Fibroblast of villous mesenchyme (primary cell): ENCODE data around the gene PRICKLE2. TPM values are rescaled to one million over a fixed set of nuclear protein-coding genes. Genes with fewer than 3 reads are reported as not detected.

ENCODE experiments used
- DNase-seq: peaks from one replicate; pipeline ENCODE4 v3.0.0-alpha.2; 2010; ENCODE audit warnings: low read depth
- H3K4me3 ChIP-seq: 2 replicates; pipeline ENCODE4 v1.5.1; 2011; ENCODE audit warnings: low read depth, mild to moderate bottlenecking, low read length
- small RNA-seq: library from RNA; depleted of rRNA; stranded (forward); fragments of <200 nt; gene quantifications from one replicate; pipeline ENCODE3, GENCODE V24; 2012
- total RNA-seq: library from RNA; depleted of rRNA; stranded (reverse); fragments of >200 nt; gene quantifications from 2 replicates; pipeline ENCODE4 v1.2.3, GENCODE V29; 2012
- TF ChIP-seq, protein P1 (sequence below): IDR thresholded peaks from 2 replicates; pipeline ENCODE4 v1.5.1; 2012; ENCODE audit warnings: low read depth, mild to moderate bottlenecking, low read length; ENCODE audit not compliant: insufficient read depth

Gene PRICKLE2
- total RNA-seq, 1 donor = 36.3 TPM

DNA sequence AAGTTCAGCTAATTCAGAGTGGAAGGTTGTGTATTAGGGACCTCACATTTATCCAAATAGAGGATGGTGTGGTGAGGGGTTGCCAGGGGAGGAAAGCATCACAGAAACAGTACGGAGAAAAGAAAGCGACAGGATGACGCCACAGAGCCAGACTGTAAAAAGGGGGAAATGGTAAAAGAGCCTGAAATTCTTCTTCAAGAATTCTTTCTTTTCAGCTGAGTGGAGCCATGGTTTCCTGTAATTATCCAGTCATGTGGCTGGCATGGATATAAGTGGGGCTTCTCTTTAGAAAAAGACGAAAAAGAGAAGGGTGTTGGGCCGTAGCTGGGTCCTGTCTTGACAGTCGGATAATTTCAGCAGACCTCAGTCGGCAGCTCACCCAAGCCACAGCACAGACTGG lies 177.5 kb downstream of the PRICKLE2 start:
- TF ChIP-seq, protein P1, sequence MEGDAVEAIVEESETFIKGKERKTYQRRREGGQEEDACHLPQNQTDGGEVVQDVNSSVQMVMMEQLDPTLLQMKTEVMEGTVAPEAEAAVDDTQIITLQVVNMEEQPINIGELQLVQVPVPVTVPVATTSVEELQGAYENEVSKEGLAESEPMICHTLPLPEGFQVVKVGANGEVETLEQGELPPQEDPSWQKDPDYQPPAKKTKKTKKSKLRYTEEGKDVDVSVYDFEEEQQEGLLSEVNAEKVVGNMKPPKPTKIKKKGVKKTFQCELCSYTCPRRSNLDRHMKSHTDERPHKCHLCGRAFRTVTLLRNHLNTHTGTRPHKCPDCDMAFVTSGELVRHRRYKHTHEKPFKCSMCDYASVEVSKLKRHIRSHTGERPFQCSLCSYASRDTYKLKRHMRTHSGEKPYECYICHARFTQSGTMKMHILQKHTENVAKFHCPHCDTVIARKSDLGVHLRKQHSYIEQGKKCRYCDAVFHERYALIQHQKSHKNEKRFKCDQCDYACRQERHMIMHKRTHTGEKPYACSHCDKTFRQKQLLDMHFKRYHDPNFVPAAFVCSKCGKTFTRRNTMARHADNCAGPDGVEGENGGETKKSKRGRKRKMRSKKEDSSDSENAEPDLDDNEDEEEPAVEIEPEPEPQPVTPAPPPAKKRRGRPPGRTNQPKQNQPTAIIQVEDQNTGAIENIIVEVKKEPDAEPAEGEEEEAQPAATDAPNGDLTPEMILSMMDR = no peak
- H3K4me3 ChIP-seq = no peak overlapping the region
- DNase-seq = no peak

DNA sequence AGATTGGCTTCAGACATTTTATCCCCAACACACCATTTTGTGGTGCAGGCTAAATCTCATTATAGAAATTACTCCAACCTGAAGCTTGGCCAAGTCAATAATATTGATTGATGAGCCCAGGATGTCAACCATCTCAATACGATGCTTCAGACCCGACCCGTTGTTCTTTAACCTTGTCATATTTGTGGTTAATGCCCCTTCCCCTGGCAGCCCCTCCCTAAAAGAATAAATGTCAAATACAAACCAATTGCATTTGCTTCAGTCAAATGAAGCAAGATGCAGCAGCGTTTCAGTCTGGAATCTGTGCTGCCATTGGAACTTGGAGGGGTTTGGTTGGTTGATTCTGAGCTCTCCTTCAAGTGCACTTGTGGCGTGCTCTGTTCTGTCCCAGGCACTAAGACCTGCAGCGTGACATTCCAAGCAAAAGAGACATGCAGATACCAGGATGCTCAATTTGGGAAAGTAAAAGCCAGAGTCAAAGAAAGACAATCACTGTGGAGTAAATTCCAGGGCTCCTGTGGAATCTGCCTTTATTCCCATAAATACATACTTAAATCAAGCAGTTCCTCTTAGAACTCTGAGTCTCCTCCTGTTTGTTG lies 178.2 kb downstream of the PRICKLE2 start:
- DNase-seq = no peak
- no peak overlapping the region for H3K4me3 ChIP-seq
- TF ChIP-seq, protein P1 = no peak

DNA sequence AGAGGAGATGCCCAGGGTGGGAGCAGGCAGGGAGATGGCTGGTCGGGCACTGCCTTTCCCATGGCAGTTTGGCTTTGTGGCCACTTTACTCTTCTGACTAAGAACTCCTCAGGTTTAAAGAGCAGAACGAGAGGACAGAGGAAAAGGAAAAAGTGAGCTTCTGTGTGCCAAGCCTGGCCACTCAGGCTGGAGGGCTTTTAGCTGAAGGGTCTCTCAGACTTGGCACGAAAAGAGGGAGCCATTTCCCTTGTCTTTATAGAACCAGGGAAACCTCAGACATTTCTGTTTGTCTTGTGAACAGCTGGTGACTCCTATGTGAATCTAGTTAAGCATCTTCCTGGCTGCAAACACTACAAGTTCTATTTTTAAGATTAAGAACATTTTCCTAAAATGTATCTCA lies 178.7 kb downstream of the PRICKLE2 start:
- no peak for DNase-seq
- TF ChIP-seq, protein P1 = no peak
- no peak overlapping the region for H3K4me3 ChIP-seq

DNA sequence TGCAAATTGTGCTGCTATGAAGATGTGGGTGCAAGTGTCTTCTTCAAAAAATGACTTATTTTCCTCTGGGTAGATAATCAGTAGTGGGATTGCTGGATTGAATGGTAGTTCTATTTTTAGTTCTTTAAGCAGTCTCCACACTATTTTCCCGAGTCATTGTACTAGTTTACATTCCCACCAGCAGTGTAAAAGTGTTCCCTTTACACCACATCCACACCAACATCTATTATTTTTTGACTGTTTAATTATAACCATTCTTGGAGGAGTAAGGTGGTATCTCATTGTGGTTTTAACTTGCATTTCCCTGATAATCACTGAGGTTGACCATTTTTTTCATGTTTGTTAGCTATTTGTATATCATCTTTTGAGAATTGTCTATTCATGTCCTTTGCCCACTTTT lies 182.3 kb downstream of the PRICKLE2 start:
- DNase-seq = no peak
- TF ChIP-seq, protein P1 = no peak
- no peak overlapping the region for H3K4me3 ChIP-seq

Small RNA genes lying within 50 kb of the gene (small RNA-seq; reads per million reads assigned to genes)
- gene RF00012 = 0.28 reads per million

Other genes starting within 250 kb of the PRICKLE2 start
- 101 TPM in 2 replicates for gene PSMD6, start 202.0 kb downstream of the PRICKLE2 start, total RNA-seq